GM21576 (cell line): ENCODE results near the gene NFIB.

Experiments
- ATAC-seq: cut with Tn5 transposase; IDR thresholded peaks from one replicate; pipeline ENCODE4 v1.9.1; 2021; ENCODE audit warnings: mild to moderate bottlenecking, moderate library complexity; ENCODE audit not compliant: unreplicated experiment

NFIB gene

DNA sequence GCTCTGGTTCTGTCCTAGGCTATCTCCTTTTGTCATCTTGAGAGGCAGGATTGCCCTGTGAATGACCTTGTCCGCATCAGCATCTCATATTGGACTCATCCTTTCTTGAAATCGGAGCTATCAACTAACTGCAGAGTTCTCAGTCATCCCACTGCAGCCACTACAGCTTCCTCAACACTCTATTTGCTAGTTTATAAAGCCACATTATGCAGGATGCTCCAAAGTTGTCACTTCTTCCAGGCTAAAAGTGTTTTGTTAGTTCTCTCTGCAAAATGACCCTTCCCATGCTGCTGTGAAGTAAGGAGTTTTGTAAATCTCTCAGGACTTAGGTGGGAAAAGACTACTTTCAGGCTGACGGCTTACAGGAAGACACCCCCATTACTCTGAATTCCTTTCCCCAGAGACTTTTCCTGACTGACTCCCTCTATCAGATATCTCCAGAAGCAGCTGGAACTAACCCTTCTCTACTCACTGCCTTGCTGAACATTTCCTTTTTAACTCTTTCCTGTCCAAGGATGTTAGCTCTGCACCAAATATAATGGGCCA lies 257.6 kb downstream of the NFIB start:
- no peak for ATAC-seq

DNA sequence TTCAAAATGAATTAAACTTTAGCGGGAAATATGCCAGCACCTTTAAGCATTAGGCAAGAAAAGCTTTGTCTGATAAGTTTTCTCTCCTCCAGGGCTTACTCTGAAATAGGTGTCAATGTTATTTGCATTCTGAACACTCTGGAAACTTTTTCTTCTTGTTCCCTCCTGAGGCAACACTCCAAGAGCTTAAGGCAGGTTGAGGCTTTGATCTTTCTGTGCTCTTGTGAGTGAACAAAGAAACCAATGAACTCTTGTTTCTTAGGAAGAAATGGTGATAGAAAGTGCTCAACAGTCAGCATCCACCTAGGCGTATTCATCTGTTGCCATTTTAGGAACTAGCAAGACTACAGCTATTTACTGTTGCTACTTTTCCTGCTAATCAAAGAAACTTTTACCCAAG lies 259.8 kb downstream of the NFIB start:
- no peak for ATAC-seq

- ATAC-seq: no peak
Measured at GRCh38 chr9:14052359-14052758, 261.6 kb downstream of the NFIB start.

GRCh38 chr9:14051419-14051818 lies 262.5 kb downstream of the NFIB start:
- ATAC-seq: no peak

DNA sequence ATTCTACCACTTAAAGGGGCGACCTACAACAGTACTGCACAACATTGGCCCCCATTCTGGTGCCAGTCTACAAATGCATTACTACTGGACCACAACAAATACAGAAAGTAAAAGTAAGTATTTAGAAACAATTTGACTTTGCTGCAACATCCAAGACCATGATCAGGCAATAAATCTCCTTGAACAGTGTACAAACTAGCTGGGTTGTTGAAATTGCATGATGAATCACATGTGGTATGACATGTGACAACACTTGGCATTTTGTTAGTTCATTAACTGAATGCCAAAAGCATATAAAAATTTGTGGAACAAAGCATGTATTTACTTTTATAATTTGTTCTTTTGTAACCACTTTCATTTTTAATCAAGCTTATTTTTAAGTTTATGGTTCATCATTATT lies 270.5 kb downstream of the NFIB start:
- ATAC-seq: no peak

DNA sequence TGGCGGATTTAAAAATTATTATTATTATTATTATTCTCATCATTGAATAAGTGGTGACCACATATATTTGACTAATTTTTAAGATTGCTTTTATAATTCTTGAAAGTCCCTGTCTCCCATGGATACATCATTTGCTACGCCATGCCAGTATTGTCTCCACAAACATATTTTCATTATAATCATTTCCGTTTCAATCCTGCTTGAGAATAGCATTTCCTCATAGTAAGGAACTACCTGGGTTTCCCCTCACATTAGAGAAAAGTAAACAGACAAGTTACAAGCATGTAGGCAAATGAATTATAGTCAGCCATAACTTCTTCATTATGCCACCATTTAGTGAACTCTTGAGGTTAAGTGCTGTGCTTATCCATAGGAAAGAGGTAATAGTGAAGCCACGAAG lies 276.6 kb downstream of the NFIB start:
- no peak for ATAC-seq

DNA sequence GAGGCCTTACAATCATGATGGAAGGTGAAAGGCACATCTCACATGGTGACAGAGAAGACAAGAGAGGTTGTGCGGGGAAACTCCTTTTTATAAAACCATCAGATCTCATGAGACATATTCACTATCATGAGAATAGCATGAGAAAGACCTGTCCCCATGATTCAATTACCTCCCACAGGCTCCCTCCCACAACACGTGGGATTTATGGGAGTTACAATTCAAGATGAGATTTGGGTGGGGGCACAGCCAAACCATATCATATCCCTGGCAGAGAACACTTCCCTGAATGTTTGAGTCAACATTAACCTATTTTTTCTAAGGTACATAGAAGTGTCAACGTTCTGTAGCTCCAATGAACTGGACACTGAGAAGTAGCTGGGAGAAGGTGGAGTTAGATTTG lies 280.9 kb downstream of the NFIB start:
- ATAC-seq: no peak
